MV-4-11 (cell line): Measurements from ENCODE around the gene SSTR4.
"Not testable (repeated sequence)": the region's sequence is repeated elsewhere in the genome, so short reads cannot be mapped to it uniquely, and the experiment has no call there.

Experiments used
- DNase-seq: peaks from one replicate; lab custom pipeline; 2025; lab: John Stamatoyannopoulos, UW

Gene SSTR4

GRCh38 chr20:23034721-23035671 lies at the start of gene SSTR4:
Gene SSTR4 (plus strand): TSS chr20:23035312. CDS start chr20:23035484, 172 bp downstream.
- no peak for DNase-seq

GRCh38 chr20:22986601-22987000 lies 48.5 kb upstream of the SSTR4 start:
- DNase-seq: peak; percentile 39

- not testable (repeated sequence) for DNase-seq
Observed at GRCh38 chr20:22991424-22991823, 43.7 kb upstream of the SSTR4 start.

GRCh38 chr20:22993823-22994222 lies 41.3 kb upstream of the SSTR4 start:
- no peak for DNase-seq

- no peak for DNase-seq
Observed at GRCh38 chr20:22995923-22996322, 39.2 kb upstream of the SSTR4 start.

- DNase-seq: no peak
Observed at GRCh38 chr20:22998476-22998875, 36.6 kb upstream of the SSTR4 start.

GRCh38 chr20:22999756-23000155 lies 35.4 kb upstream of the SSTR4 start:
- no peak for DNase-seq

GRCh38 chr20:23000232-23000947 lies 34.7 kb upstream of the SSTR4 start:
- no peak for DNase-seq

- DNase-seq: peak; percentile 70
Observed at GRCh38 chr20:23002276-23002675, 32.8 kb upstream of the SSTR4 start.

- DNase-seq: peak; percentile 17
Observed at GRCh38 chr20:23003077-23003635, 32.0 kb upstream of the SSTR4 start.

GRCh38 chr20:23003881-23004460 lies 31.1 kb upstream of the SSTR4 start:
- no peak for DNase-seq

- peak; percentile 90 for DNase-seq
Observed at GRCh38 chr20:23005776-23006175, 29.3 kb upstream of the SSTR4 start.

- DNase-seq: no peak
Observed at GRCh38 chr20:23007462-23007861, 27.6 kb upstream of the SSTR4 start.

GRCh38 chr20:23007886-23008655 lies 27.0 kb upstream of the SSTR4 start:
- peak; percentile 33 for DNase-seq

GRCh38 chr20:23008667-23009066 lies 26.4 kb upstream of the SSTR4 start:
- DNase-seq: no peak

- peak; percentile 32 for DNase-seq
Observed at GRCh38 chr20:23009636-23010035, 25.5 kb upstream of the SSTR4 start.

GRCh38 chr20:23010096-23010495 lies 25.0 kb upstream of the SSTR4 start:
- no peak for DNase-seq

- DNase-seq: no peak
Observed at GRCh38 chr20:23011008-23011721, 23.9 kb upstream of the SSTR4 start.

GRCh38 chr20:23013429-23013828 lies 21.7 kb upstream of the SSTR4 start:
- no peak for DNase-seq

- no peak for DNase-seq
Observed at GRCh38 chr20:23017516-23017915, 17.6 kb upstream of the SSTR4 start.

- DNase-seq: no peak
Observed at GRCh38 chr20:23018432-23018831, 16.7 kb upstream of the SSTR4 start.
